ENCODE results near the gene PCSK9. TPM values are rescaled to one million over a fixed set of nuclear protein-coding genes. Genes with fewer than 3 reads are reported as not detected.

PCSK9 gene
- total RNA-seq, 3 donors from 2014 or later, result 0.15 to 0.16 TPM; not detected in 1

DNA sequence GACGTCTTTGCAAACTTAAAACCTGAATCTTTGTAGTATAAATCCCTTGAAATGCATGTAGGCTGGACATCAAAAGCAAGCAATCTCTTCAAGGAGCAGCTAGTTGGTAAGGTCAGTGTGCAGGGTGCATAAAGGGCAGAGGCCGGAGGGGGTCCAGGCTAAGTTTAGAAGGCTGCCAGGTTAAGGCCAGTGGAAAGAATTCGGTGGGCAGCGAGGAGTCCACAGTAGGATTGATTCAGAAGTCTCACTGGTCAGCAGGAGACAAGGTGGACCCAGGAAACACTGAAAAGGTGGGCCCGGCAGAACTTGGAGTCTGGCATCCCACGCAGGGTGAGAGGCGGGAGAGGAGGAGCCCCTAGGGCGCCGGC lies 390 bp upstream of the PCSK9 start:
- Histone ChIP-seq H3K9me3 (no peaks in the 10 kb centered on the region), H3K36me3 (no peaks in the 10 kb centered on the region), H3K4me1 (no peaks in the 10 kb centered on the region), H3K27ac (no peak overlapping the region), H3K4me3 (peak overlapping the region in 1 of 3 donors; percentile 59), H3K27me3 (peaks cover 0 to 33% of the 10 kb centered on the region in 2 donors)
- no peak for DNase-seq (ENCODE audit: low spot score in 2 of 2)
- no peak for TF ChIP-seq POLR2AphosphoS5 (IDR thresholded peaks at IDR 0.05)
- intact Hi-C loops (cut with DNase I; ENCODE audit: low total_unique reads), result no loop called here

DNA sequence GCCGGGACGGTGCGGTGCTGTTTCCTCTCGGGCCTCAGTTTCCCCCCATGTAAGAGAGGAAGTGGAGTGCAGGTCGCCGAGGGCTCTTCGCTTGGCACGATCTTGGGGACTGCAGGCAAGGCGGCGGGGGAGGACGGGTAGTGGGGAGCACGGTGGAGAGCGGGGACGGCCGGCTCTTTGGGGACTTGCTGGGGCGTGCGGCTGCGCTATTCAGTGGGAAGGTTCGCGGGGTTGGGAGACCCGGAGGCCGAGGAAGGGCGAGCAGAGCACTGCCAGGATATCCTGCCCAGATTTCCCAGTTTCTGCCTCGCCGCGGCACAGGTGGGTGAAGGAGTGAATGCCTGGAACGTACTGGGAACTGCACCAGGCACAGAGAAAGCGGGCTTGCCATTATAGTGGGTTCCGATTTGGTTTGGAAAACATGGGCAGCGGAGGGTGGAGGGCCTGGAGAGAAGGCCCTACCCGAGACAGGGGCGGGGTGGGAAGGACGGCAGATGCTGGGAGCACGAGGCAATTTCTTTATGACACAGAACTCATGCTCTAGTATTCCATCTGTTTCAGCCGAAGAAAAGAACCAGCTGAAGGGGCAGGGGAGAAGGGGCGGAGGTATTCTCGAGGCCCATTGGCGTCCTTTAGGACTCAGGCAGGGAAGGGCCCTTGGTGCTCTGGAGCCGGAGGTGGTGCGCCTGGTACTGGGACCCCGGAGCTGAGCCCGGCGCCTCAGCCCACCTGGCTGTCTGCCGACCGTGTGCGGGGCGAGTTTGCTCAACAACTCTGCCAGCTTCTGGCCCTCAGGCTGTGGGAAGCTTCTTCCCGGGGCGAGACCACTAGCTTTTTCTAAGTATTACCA lies 960 bp downstream of the PCSK9 start:
- peak overlapping the region; percentile 3 to 59 (median 40) for H3K4me3 ChIP-seq
- H3K36me3 ChIP-seq, result no peaks in the 10 kb centered on the region
- intact Hi-C loops (cut with DNase I; ENCODE audit: low total_unique reads), result loop anchor here (2.0 kb wide), 1 partner anchor 54 kb away; no protein-coding TSS in a partner anchor
- no peaks in the 10 kb centered on the region for H3K4me1 ChIP-seq
- no peak for DNase-seq (ENCODE audit: low spot score in 2 of 2)
- H3K9me3 ChIP-seq, result no peaks in the 10 kb centered on the region
- no peak for TF ChIP-seq POLR2A (IDR thresholded peaks at IDR 0.05)
- TF ChIP-seq POLR2AphosphoS5 (IDR thresholded peaks at IDR 0.05), result no peak
- TF ChIP-seq, protein P1, sequence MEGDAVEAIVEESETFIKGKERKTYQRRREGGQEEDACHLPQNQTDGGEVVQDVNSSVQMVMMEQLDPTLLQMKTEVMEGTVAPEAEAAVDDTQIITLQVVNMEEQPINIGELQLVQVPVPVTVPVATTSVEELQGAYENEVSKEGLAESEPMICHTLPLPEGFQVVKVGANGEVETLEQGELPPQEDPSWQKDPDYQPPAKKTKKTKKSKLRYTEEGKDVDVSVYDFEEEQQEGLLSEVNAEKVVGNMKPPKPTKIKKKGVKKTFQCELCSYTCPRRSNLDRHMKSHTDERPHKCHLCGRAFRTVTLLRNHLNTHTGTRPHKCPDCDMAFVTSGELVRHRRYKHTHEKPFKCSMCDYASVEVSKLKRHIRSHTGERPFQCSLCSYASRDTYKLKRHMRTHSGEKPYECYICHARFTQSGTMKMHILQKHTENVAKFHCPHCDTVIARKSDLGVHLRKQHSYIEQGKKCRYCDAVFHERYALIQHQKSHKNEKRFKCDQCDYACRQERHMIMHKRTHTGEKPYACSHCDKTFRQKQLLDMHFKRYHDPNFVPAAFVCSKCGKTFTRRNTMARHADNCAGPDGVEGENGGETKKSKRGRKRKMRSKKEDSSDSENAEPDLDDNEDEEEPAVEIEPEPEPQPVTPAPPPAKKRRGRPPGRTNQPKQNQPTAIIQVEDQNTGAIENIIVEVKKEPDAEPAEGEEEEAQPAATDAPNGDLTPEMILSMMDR (IDR thresholded peaks at IDR 0.05), result no peak
- peaks cover 0 to 31% of the 10 kb centered on the region in 2 donors for H3K27me3 ChIP-seq
- no peak overlapping the region for H3K27ac ChIP-seq

DNA sequence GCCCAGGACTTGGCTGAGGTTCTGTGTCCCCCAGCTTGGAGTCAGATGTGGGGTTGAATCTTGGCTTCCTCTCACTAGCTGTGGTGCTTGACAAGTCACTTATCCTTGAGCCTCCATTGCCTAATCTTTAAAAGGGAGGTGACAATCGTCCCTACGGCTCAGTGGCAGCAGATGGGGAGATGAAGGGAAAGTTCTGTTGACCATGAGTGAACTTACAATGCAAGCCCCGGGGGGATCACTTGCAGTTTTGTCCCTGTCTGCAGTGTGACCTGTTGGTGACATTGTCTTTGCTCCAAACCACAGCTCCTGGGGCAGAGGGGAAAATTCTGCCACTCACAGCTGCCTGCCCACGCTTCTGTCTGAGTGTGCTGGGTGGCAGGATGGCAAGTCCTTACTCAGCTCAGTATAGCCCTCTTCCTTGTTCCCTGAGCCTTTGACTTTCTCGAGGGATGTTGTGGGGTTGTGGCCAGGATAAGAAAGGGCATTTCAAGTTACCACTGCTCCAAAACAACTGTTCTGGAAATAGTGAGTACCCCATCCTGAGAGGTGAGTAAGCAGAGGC lies 1.7 kb downstream of the PCSK9 start:
- Histone ChIP-seq H3K4me3 (peak overlapping the region in 1 of 3 donors; percentile 59), H3K27me3 (peaks cover 0 to 31% of the 10 kb centered on the region in 2 donors)

DNA sequence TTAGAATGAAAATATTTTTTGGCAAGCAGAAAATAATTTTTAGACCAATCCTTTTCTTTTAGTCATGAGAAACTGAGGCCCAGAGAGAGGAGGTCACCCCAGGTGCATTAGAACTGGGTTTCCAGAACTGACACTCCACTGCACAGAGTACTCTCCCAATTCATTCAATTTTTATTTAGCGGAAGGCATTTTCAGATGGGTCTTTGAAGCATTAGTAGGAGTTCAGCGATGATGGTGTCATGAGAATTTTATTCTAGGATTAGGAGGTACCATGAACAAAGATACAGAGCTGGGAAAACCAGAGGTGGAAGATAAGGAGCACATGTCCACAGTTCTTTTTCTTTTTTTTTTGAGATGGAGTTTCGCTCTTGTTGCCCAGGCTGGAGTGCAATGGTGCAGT lies 2.3 kb downstream of the PCSK9 start:
- H3K4me3 ChIP-seq, result no peak overlapping the region
- no peaks in the 10 kb centered on the region for H3K4me1 ChIP-seq
- H3K36me3 ChIP-seq, result no peaks in the 10 kb centered on the region
- no peaks in the 10 kb centered on the region for H3K9me3 ChIP-seq
- no peak overlapping the region for H3K27ac ChIP-seq
- no peak for TF ChIP-seq POLR2AphosphoS5 (IDR thresholded peaks at IDR 0.05)
- TF ChIP-seq POLR2A (IDR thresholded peaks at IDR 0.05), result no peak
- TF ChIP-seq, protein P1 (IDR thresholded peaks at IDR 0.05), result no peak
- DNase-seq (ENCODE audit: low spot score in 2 of 2), result no peak
- H3K27me3 ChIP-seq, result peaks cover 0 to 31% of the 10 kb centered on the region in 2 donors
- intact Hi-C loops (cut with DNase I; ENCODE audit: low total_unique reads), result loop anchor here (2.0 kb wide), 1 partner anchor 53 kb away; no protein-coding TSS in a partner anchor

More for the DNA sequence above, 1.7 kb downstream of the PCSK9 start:
- H3K27ac ChIP-seq, result no peak overlapping the region
- intact Hi-C loops (cut with DNase I; ENCODE audit: low total_unique reads), result loop anchor here (2.0 kb wide), 1 partner anchor 54 kb away; no protein-coding TSS in a partner anchor
- H3K4me1 ChIP-seq, result no peaks in the 10 kb centered on the region
- DNase-seq (ENCODE audit: low spot score in 2 of 2), result no peak
- TF ChIP-seq POLR2AphosphoS5 (IDR thresholded peaks at IDR 0.05) (no peak), POLR2A (IDR thresholded peaks at IDR 0.05) (no peak)
- TF ChIP-seq, protein P1 (IDR thresholded peaks at IDR 0.05), result no peak
- H3K9me3 ChIP-seq, result no peaks in the 10 kb centered on the region
- H3K36me3 ChIP-seq, result no peaks in the 10 kb centered on the region

DNA sequence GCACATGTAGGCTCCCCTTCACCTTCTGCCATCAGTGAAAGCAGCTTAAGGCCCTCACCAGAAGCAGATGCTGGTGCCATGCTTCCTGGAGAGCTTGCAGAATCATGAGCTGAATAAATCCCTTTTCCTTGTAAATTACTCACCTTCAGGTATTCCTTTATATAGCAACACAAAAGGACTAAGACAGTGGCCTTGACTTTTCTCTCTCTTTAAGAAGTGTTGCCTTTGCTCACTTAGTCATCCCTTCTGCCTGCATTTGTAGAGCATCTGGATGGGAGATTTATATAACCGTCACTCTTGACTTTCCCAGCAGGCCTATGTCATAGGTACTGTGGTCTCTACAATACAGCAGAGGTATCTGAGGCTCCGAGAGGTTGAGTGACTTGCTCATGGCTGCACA lies 3.7 kb downstream of the PCSK9 start:
- Histone ChIP-seq H3K27ac (no peak overlapping the region), H3K27me3 (peaks cover 0 to 26% of the 10 kb centered on the region in 2 donors), H3K4me3 (no peak overlapping the region), H3K36me3 (no peaks in the 10 kb centered on the region), H3K4me1 (no peaks in the 10 kb centered on the region), H3K9me3 (no peaks in the 10 kb centered on the region)
- intact Hi-C loops (cut with DNase I; ENCODE audit: low total_unique reads), result no loop called here
- TF ChIP-seq POLR2A (IDR thresholded peaks at IDR 0.05), result no peak
- no peak for TF ChIP-seq POLR2AphosphoS5 (IDR thresholded peaks at IDR 0.05)
- TF ChIP-seq, protein P1 (IDR thresholded peaks at IDR 0.05), result no peak
- DNase-seq (ENCODE audit: low spot score in 2 of 2), result no peak
